Activated CD8-positive, alpha-beta memory T cell treated with anti-CD3 and anti-CD28 coated beads, Interleukin-2, amount 50 U/mL, for 24 hours (primary cell): Measurements from ENCODE around the gene VTI1A.
"Not testable (repeated sequence)": the region's sequence is repeated elsewhere in the genome, so short reads cannot be mapped to it uniquely, and the experiment has no call there.

Experiments used
- DNase-seq: peaks from one replicate; pipeline ENCODE4 v3.0.0-alpha.2; 2020; ENCODE audit errors: extremely low read depth

VTI1A gene

DNA sequence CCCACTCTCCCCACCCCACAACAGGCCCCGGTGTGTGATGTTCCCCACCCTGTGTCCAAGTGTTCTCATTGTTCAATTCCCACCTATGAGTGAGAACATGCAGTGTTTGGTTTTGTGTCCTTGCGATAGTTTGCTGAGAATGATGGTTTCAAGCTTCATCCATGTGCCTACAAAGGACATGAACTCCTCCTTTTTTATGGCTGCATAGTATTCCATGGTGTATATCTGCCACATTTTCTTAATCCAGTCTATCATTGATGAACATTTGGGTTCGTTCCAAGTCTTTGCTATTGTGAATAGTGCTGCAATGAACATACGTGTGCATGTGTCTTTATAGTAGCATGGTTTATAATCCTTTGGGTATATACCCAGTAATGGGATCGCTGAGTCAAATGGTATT, 95.8 kb downstream of the VTI1A start:
- not testable (repeated sequence) for DNase-seq

DNA sequence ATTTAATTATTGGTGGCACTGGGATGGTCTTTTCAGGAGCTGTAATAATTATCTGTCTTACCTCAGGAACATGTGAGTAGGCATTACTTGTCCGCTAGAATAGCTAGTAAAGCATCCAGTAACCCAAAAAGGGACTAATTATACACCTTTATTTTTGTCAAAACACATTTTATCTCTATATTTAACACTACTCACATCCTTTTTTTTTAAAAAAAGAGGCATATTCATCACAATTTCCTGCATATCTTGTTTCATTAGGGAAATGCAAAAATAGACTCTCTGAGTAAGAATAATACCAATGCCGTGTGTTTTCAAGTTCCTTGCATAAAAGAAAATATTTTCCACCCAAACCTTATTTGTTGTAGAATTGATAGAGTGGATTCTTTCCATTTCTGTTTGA, 99.5 kb downstream of the VTI1A start:
- DNase-seq, result no peak

DNA sequence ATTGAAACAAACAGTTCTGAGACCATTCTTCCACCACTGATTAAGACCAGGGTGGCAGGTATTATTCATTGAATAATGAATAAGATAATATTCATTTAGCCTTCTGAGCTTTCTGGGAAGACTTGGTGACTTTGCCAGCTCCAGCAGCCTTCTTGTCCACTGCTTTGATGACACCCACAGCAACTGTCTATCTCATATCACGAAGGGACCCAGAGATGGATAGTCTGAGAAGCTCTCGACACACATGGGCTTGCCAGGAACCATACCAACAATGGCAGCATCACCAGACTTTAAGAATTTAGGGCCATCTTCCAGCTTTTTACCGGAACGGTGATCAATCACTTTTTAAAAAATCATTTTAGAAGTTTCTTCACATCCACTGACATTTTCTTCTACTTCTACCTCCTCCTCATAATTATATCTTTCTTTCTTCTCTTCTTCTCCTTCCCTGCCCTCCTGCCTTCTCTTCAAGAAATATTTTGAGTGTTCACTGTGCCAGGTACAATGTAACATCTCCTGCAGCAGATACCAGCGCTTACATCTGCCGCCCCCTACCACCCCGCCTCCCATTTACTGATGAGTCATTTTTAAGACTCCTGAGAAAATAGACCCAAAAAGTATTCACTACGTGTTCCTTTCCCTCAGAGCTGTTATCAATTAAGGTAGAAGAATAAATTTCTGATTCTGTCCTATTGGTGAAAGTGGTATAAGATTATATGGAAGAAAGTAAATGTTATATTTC, 101.7 kb downstream of the VTI1A start:
- no peak for DNase-seq

DNA sequence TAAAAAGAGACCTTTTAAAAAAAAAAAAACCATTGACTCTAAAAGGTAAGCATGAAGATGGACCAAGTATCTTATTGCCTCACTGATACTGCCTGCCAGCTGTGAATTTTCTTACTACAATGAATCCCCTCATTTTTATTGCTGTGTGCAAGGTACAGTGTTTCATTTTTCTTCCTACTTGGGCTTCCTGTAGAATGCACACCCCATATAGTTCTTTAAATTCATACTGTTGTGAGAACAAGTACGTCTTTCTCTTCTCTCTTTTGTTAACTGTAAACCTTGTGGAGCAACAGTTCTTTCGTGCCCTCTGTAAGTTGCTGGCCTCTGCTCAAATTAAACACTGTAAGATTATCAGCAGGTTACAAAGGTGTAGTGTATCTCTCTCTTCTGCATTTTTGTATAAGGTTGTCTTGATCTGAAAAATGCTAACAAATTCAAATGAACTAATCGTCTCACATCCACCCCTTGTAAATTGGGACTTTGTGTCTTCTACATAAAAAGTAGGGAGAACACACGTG, 105.6 kb downstream of the VTI1A start:
- no peak for DNase-seq

DNA sequence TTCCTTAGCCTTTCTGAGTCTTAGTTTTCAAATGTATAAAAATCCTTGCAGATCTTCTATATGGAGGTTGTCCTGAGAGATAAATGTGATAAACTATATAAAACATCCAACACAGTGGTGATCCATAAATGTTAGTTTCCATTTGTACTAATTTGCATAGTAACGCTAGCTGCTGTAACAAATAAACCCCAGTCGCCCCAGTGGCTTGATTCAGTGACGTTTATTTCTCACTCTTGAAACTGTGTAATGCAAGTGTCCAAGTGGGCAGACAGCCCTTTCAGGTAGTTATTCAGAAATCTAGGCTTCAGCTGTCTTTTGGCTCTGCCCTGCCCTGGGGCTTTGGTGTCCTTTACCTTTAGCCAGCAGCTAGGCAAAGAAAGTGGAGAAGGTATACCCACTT, 106.3 kb downstream of the VTI1A start:
- no peak for DNase-seq

DNA sequence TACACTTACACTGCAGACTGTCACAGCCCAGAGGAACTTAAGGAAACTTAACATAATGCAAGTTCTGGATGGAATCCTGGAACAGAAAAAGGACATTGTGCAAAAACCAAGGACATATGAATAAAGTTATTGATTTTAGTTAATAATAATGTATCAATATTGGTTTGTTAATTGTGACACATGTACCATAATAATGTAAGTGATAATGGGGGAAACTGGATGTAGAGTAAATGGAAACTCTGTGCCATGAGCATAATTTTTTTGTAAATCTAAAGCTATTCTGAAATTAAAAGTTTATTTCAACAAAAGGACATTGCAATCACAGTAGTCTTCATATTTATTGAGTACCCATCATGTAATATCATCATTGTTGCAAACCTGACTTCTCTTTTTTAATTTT, 107.2 kb downstream of the VTI1A start:
- no peak for DNase-seq

DNA sequence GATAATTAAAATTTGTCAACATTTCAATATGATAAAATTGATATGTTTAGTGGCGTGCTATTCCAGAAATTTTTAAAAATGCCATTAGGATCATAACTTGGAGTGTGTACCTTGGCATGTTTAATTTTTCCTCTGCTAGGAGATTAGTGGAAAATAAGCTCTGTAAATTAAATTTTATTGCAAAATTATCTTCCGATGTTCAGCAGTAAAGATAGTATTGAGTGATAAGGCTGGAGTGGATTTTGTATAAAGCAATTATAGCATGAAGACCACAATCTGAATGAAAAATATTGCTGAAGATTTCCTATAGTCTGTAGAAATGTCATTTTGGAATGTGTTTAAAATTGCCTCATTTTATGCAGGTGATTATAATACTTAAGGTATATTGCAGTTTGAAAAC, 110.2 kb downstream of the VTI1A start:
- no peak for DNase-seq

DNA sequence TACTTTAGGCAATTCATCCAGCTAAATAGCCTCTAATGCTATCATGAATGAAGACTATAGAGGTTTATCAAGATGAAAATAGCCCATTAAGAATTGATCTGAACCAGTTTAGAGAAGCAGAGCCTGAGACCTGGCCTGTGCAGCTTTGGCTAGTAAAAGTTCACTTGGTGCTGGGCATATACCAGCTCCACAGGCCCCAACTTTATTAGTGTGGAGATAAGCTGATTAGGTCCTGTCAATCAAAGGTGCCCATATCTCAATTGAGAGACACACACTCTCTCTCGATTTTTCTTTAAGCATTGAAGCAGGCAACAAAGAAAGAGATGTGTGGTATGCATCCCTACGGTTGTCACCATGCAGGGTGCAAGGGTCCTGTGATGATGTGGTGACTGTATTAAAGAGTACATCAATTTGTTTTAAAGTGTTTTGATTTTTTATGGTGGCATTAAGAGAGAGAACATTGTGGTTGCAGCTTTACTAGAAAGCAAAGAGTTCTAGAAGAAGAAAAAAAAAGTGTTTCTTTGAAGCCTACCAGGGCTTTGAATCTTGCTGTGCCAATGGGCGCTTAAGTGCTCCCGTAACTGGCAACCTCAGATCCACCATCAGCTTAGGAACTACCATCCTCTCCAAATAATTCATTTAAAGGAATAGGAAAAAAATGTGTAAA, 111.6 kb downstream of the VTI1A start:
- DNase-seq, result no peak

DNA sequence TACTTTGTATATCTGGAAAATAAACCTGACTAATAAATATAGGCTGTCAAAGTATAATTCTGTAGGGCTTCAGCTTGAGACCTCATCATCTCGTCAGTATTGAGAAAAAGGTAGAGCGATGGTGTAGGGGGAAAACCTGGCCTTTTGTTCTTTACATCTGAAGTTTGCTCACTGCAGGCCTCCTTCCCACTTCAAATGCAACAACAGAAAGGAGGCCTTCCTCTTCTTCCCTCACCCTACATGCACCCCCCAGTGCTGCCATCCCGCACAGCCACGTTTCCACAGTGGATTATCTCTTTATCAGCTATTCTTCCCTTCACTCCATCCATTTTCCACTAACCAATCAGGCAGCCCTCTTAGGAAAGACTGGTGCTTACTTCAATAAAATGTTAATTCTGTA, 112.3 kb downstream of the VTI1A start:
- DNase-seq, result no peak

DNA sequence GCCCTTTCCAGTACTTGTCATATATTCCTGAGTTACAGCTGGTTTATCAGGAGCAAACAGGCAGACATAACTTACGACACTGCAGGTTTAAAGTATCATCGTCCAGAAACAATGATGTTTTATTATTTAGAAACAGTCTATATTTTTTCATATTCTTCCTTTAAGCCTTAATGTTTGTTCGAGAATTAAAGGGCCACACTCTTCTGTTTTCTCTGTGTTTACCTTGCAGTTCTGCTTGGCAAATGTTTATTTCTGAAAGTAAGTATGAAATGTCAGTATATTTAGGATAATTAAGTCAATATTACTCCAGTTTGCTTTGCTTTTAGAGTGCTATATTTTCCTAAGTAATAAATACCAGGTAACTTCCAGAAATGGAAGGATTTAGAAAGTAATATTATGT, 115.1 kb downstream of the VTI1A start:
- DNase-seq, result no peak

DNA sequence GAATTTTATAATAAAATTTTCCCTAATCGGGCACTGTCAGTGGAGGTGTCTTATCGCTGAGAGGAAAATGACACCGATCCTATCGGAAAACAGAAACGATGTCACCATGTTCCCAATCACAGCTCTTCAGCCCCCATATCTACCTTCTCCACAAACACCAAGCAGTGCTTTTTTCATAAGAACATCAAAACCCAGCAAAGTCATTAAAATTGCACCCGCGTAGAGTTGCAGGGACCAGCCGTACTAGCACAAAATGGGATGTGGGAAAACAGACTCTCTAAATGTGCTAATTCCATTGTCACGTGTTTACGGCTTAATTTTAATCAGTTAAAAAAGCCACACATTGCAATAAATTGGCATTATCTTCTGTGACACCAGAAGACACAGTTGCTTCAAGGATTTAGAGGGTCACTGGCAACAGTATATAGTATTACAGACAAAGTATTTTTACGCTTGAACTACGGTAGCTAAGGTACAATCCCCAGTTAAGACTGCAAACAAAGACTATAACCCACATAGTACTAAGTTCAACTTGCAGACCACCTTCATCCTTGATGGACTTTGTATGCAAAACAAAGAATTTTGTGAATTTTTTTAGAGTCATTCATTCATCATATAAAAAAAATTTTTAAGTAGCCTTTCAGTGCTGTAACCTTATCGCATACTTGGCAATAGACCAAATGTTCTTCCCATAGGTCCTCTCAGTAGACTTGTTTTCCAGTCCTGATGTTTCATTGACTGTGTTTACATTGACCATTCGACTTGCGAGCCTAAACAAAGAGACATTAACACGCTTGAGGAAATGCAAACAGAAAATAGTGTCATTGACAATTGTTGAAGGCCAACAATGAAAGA, 116.0 kb downstream of the VTI1A start:
- no peak for DNase-seq

DNA sequence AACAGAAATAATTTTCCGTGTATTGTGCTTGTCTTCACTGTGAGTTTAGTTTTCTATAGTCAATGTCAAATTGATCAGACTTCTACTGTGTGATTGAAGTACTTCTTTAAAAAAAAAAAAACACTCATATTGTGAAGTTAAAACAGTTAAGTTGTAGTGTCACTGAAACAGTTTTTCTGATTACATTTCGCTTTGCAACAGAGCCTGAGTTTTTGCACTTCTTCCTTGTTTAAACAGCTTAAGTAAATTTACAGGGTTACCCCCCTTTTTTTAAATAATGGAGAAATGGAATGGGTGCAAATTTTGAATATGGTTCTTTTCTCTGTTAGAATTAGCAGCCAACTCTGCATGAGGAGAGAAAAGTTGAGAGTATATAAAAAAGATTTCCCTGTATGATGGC, 117.3 kb downstream of the VTI1A start:
- no peak for DNase-seq

DNA sequence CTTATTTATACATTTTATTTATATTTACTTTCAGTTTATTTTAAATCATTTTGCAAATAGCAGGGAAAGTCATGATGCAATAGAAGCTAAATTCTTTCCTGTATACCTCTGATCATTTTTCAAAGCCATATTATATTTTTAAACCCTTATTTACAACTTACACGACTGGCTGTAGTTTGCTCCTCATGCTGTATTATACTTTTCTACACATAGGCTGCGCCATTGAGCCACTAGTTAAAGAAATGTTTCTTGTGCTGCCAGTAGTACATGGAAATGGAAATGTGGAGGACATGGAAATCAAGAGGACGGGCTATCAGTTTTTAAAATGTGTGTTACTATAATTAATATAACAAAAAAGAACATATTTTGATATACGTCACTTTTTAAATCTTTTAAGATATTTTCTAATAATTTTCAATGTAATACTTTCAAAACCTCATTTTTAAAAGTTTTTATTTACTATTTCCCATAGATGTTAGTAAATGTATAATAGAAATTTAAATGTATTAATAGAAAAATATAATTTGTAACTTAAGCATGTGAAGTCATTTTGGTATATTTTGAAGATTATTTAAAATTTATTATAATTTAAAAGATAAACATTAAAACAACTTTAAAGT, 118.5 kb downstream of the VTI1A start:
- no peak for DNase-seq

DNA sequence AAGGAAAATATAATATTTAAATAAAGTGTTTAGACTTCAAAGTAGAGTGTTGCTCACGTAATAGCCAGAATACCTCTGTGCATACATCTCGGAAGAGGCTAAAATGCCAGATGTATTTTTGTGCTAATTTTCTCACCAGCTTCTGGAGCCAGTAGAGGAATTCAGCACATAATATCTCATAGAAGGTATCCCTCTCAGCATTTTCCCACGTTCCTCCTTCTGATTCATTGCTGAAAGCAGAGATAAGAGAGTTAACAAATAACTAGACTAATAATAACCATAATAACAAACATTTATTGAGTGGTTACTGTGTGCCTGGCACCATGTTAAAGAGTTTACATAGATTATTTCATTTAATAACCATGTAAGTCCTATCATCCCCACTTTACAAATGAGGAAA, 123.6 kb downstream of the VTI1A start:
- no peak for DNase-seq

DNA sequence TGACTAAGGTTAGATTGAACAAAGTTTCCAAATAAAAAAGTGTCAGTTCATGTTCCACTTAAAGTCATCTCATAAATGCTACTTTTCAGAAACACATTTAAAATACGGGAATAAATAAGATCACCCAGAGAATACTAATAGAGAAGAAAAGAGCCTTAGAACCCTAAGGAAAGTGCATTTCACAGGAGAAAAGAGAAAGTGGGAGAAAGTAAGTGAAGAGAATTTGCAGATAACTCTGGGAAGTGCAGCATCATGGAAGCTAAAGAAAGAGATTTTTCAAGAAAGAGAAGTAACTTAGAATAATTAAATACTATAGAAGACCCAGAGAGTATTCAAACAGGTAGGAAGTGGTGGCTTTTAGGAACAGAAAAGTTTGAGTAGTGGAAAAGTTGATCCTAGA, 132.6 kb downstream of the VTI1A start:
- no peak for DNase-seq

DNA sequence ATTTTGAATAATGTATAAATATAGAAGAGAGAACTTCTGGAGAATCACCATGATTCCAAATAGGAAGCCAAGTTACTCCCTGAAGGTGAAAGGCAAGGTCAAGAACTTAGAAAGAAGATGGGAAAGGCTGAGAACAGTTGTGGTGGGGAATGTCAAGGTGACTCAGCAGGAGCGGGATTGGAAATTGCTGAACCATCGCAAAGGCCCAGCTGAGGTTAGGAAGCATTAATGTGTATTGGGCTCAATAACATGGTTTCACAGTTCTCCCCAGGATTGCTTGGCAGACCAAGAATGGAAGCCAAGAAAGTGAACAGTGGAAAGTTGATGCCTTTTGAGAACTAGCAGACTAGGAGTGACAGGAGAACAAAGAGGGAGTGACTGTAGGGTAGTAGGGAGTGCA, 133.3 kb downstream of the VTI1A start:
- no peak for DNase-seq

DNA sequence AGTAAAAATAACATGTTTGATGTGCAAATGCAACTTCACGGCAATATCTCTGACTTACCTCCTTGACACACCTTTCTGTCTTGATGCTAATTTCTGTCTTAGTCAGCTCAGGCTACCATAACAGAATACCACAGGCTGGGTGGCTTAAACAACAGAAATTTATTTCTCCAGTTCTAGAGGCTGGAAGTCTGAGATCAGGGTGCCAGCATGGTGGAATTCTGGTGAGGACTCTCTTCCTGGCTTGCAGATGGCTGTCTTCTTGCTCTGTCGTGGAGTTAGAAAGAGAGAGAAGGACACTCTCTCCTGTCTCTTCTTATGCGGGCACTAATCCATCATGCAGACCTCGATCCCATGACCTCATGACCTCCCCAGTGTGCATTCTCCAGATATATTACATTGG, 134.9 kb downstream of the VTI1A start:
- no peak for DNase-seq

DNA sequence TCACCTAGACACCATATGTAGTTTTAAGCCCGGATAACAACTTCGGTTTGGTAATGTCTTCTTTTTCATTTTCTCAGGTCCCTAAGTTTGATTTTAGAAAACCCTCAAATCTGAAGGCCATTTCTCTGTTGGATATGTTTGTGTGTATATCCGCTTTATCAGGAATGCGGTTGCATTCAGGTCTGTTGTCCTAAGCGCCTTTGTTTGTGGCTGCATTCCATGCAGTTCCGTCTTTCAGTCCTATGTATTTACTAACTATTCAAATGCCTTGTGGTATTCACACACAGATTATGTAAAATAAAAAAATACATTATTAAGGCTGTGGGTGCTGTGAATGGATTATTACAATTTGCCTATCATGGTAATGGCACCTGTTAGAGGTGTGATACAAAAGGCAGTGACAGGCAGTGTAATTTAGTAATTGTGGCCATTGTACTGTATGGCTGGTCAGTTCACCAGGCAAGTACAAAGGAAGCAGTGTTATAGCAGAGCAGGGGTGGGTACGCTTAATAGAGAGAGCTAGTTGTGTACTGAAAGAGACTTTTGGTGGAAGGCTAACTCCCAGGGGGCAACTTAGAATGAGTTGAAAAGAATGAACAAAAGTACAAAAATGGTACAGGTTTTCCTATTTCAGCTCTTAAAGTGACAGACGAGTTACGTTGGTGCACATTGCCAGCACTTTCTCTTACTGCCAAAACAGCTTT, 136.4 kb downstream of the VTI1A start:
- DNase-seq, result no peak

DNA sequence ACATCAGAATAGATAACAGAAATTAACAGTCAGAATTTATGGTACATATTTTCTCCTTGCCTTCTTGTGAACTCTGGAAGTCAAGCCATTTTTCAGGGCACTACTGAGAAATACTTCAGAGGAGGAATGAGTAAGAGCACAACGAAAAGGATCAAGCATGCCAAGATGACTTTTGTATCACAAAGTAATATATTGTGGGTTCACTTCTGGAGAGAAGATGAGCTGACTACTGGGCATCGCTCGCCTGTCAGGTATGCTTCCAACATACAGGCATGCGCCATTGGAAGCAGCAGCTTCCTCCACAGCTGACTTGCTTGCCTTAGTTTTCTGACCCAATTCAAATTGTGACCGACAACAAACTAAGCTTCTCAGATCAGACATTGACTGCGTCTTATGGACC, 137.3 kb downstream of the VTI1A start:
- DNase-seq, result no peak

DNA sequence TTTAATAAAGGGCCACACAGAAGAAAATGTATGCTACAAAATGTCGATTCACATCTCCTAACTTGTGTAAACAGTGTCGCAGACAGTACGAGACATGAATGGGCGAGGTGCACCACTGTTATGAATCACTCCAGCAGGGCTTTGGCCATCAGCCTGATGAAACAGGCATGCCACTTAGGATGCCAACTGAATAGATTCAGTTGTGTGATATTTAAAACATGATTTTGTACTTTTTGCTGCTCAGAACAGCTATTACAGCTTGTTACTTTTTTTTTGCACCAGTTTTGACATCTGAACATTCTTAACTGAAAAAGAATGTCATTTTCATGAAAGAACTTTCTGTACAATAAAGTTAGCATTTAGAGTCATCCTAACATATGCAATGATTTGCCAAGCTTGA, 138.1 kb downstream of the VTI1A start:
- no peak for DNase-seq

DNA sequence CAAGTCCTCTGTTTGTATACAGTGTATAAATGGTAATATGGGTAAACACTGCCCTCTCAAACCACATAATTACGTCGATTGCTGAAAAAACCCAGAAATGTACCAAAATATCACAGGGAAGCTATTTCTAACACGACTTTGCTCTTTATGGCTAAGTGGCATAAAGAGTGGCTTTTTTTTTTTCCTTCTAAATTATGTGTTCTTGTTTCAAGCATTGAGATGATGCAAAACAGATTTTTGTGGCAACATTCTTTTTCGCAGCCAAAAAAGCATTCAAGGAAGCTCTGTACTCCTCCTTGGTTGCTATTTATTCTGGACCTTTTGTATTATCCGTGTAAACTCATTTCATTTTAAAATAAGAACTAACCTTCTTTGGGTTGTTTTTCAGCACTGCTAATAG, 138.9 kb downstream of the VTI1A start:
- DNase-seq, result no peak

DNA sequence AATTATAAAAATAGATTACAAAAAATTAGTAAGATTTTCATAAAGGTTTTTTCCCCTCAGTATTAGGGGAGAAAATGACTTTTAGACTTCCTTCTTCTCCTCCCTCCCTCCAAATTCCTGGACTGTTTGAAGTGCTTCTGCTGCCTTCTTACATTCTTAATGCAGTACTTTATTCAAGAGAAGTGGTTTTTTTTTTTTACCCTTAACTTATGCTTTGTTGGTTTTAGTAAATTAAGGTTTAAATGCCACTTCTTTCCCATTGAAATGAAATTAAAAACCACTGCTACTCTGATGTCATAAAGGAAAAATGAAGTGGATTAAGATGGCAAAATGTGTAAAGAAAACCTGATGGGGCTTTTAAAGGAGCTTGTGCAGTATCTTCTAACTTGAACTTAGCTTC, 140.7 kb downstream of the VTI1A start:
- no peak for DNase-seq
